Colonic mucosa (tissue), 4 donors: ENCODE data around the gene ACOXL. TPM values are rescaled to one million over a fixed set of nuclear protein-coding genes. Genes with fewer than 3 reads are reported as not detected.

Source experiments
- DNase-seq: peaks from one replicate; pipeline ENCODE4 v3.0.0-alpha.2; 2020
- H3K27ac ChIP-seq: fragments of 200-600 bp; one replicate; pipeline ENCODE4 v1.8.0; 2021
- H3K27me3 ChIP-seq: fragments of 200-600 bp; one replicate; pipeline ENCODE4 v1.8.0; 2021
- H3K36me3 ChIP-seq: fragments of 200-600 bp; one replicate; pipeline ENCODE4 v1.8.0; 2021
- H3K4me1 ChIP-seq: fragments of 200-600 bp; one replicate; pipeline ENCODE4 v1.8.0; 2021; ENCODE audit warnings: mild to moderate bottlenecking
- H3K4me3 ChIP-seq: fragments of 200-600 bp; one replicate; pipeline ENCODE4 v1.8.0; 2021
- H3K9ac ChIP-seq, 2 donors: one replicate each; pipeline ENCODE4 v1.7.0; 2013; ENCODE audit warnings: control low read depth in 2 of 2, low read depth in 2 of 2, low read length in 2 of 2
- H3K9me3 ChIP-seq: fragments of 200-600 bp; one replicate; pipeline ENCODE4 v1.8.0; 2021
- CTCF ChIP-seq: fragments of 200-600 bp; IDR thresholded peaks from one replicate; pipeline ENCODE4 v1.8.0; 2022; ENCODE audit warnings: antibody characterized with exemption, mild to moderate bottlenecking
- intact Hi-C: fragments of 100-400 bp; cut with DNase I; formaldehyde crosslinking; loops from one replicate; pipeline ENCODE4 v1.14.1; 2022
- total RNA-seq, 2 donors: library from RNA; stranded (reverse); fragmentation: NEBNext Ultra II Directional in 1 of 2; extraction: Animal tissue kit (Norgen Biotek cat#: 25700) in 1 of 2; gene quantifications; one replicate each; pipeline ENCODE4 v1.2.1, GENCODE V29; 2021
- donor health status: healthy.
- donor health status: DM: no; HTN: no; CAD: no.
- donor health status: DM: no; HTN: no; CAD: no.

ACOXL gene
- total RNA-seq, 2 donors from 2014 or later = 0.32 to 0.82 TPM

GRCh38 chr2:110768591-110768990 is 36.2 kb downstream of the ACOXL start:
- H3K4me1 ChIP-seq = no peaks in the 10 kb centered on the region
- no peak overlapping the region for H3K4me3 ChIP-seq
- H3K36me3 ChIP-seq = no peaks in the 10 kb centered on the region
- no peak overlapping the region for H3K9ac ChIP-seq
- H3K27me3 ChIP-seq = no peaks in the 10 kb centered on the region
- DNase-seq = no peak
- no peak overlapping the region for H3K27ac ChIP-seq
- H3K9me3 ChIP-seq = no peaks in the 10 kb centered on the region
- TF ChIP-seq CTCF = no peak
- intact Hi-C loops = no loop called here

- no peaks in the 10 kb centered on the region for H3K27me3 ChIP-seq
- no peak overlapping the region for H3K4me3 ChIP-seq
- H3K9ac ChIP-seq = no peak overlapping the region
- no peak for DNase-seq
- H3K4me1 ChIP-seq = no peaks in the 10 kb centered on the region
- TF ChIP-seq CTCF = no peak
- intact Hi-C loops = no loop called here
- H3K27ac ChIP-seq = no peak overlapping the region
- no peaks in the 10 kb centered on the region for H3K9me3 ChIP-seq
- no peaks in the 10 kb centered on the region for H3K36me3 ChIP-seq
Measured at GRCh38 chr2:110770404-110770958, 38.1 kb downstream of the ACOXL start.

GRCh38 chr2:110770959-110771431 is 38.6 kb downstream of the ACOXL start:
- no peak for DNase-seq
- intact Hi-C loops = no loop called here
- no peak overlapping the region for H3K27ac ChIP-seq

GRCh38 chr2:110771547-110772382 is 39.4 kb downstream of the ACOXL start:
- intact Hi-C loops = no loop called here
- no peak overlapping the region for H3K9ac ChIP-seq
- no peak for DNase-seq
- no peaks in the 10 kb centered on the region for H3K4me1 ChIP-seq
- TF ChIP-seq CTCF = no peak
- H3K9me3 ChIP-seq = no peaks in the 10 kb centered on the region
- H3K27me3 ChIP-seq = no peaks in the 10 kb centered on the region
- no peak overlapping the region for H3K27ac ChIP-seq
- H3K4me3 ChIP-seq = no peak overlapping the region
- H3K36me3 ChIP-seq = no peaks in the 10 kb centered on the region

More at GRCh38 chr2:110770959-110771431, 38.6 kb downstream of the ACOXL start:
- no peak for TF ChIP-seq CTCF
- Histone ChIP-seq H3K9ac (no peak overlapping the region), H3K9me3 (no peaks in the 10 kb centered on the region), H3K36me3 (no peaks in the 10 kb centered on the region), H3K4me3 (no peak overlapping the region), H3K27me3 (no peaks in the 10 kb centered on the region), H3K4me1 (no peaks in the 10 kb centered on the region)

GRCh38 chr2:110772383-110772755 is 40.0 kb downstream of the ACOXL start:
- H3K9ac ChIP-seq = no peak overlapping the region
- no peak for DNase-seq
- H3K4me3 ChIP-seq = no peak overlapping the region
- H3K27ac ChIP-seq = no peak overlapping the region
- no peaks in the 10 kb centered on the region for H3K4me1 ChIP-seq
- no peak for TF ChIP-seq CTCF
- intact Hi-C loops = no loop called here
- H3K9me3 ChIP-seq = no peaks in the 10 kb centered on the region
- no peaks in the 10 kb centered on the region for H3K36me3 ChIP-seq
- H3K27me3 ChIP-seq = no peaks in the 10 kb centered on the region
